HCT116 (cell line): ENCODE measurements around the gene ALDH8A1. TPM values are rescaled to one million over a fixed set of nuclear protein-coding genes. Genes with fewer than 3 reads are reported as not detected.

Experiments
- ATAC-seq: fragments of 200-7000 bp; cut with Tn5 transposase; 2 replicates; pipeline ENCODE4 v1.9.1; 2020; ENCODE audit warnings: mild to moderate bottlenecking, moderate library complexity
- BruUV-seq: library from RNA; stranded (reverse); fragments of 400-500 nt; replicated peaks from 2 replicates; lab custom pipeline; 2021; lab: Mats Ljungman, UMichigan
- CTCF ChIA-PET: fragments of 300-600 bp; sonication (Branson Sonifier 250); formaldehyde crosslinking; loops from one replicate; lab custom pipeline; 2021; ENCODE audit warnings: antibody characterized with exemption; lab: Charles Lee
- POLR2A ChIA-PET: fragments of 300-600, 350-600 bp; sonication (Branson Sonifier 250); formaldehyde crosslinking; loops from one replicate; lab custom pipeline; 2021; ENCODE audit warnings: antibody characterized with exemption; lab: Charles Lee
- RAD21 ChIA-PET, 2 experiments: fragments of 300-600 bp; sonication (Branson Sonifier 250); formaldehyde crosslinking; loops; one replicate each; lab custom pipeline; 2023; ENCODE audit warnings: low total read pairs in 2 of 2; ENCODE audit not compliant: uncharacterized antibody in 2 of 2, unreplicated experiment in 2 of 2, low non-redundant PET in 1 of 2; lab: Charles Lee
- DNase-seq: peaks from one replicate; pipeline ENCODE4 v3.0.0-alpha.2; 2010; ENCODE audit warnings: low read depth, low spot score
- H2AFZ ChIP-seq: fragments of 200-600 bp; shearing (Covaris generic), sonication (generic); 2 replicates; pipeline ENCODE4 v1.6.1; 2017; ENCODE audit warnings: low read depth, mixed run types, mixed read lengths, antibody characterized with exemption, low read length; ENCODE audit not compliant: poor library complexity, severe bottlenecking
- H3K27ac ChIP-seq: 2 replicates; pipeline ENCODE4 v1.5.1; 2012; ENCODE audit warnings: low read depth, low read length
- H3K27me3 ChIP-seq: fragments of 200-600 bp; sonication (generic); 2 replicates; pipeline ENCODE4 v1.6.1; 2016; ENCODE audit warnings: mixed run types, low read length, mixed read lengths; ENCODE audit not compliant: insufficient read depth
- H3K36me3 ChIP-seq, 2 experiments: fragments of 200-500 bp in 1 of 2; fragments of 200-600 bp in 1 of 2; sonication (Bioruptor generic) in 1 of 2; sonication (generic) in 1 of 2; 2 replicates each; pipeline versions ENCODE4 v1.5.1 to v1.6.1; 2014 to 2016; ENCODE audit warnings: low read length in 2 of 2, inconsistent platforms in 1 of 2, mixed read lengths in 1 of 2, mixed run types in 1 of 2; ENCODE audit not compliant: insufficient read depth in 2 of 2, control insufficient read depth in 1 of 2
- H3K4me1 ChIP-seq, 2 experiments: fragments of 200-600 bp in 1 of 2; sonication (generic) in 1 of 2; 2 replicates each; pipeline versions ENCODE4 v1.5.1 to v1.6.1; 2012 to 2017; ENCODE audit warnings: low read length in 2 of 2, inconsistent platforms in 1 of 2, mild to moderate bottlenecking in 1 of 2, mixed read lengths in 1 of 2, mixed run types in 1 of 2, moderate library complexity in 1 of 2; ENCODE audit not compliant: insufficient read depth in 2 of 2, control insufficient read depth in 1 of 2
- H3K4me2 ChIP-seq: fragments of 200-600 bp; sonication (generic); 2 replicates; pipeline ENCODE4 v1.6.1; 2017; ENCODE audit warnings: mixed run types, low read length, mixed read lengths
- H3K4me3 ChIP-seq, 2 experiments: fragments of 200-600 bp in 1 of 2; sonication (generic) in 1 of 2; replicated peaks in 1 of 2; 2 replicates each; pipeline ENCODE4 v1.5.1; 2011 to 2016; ENCODE audit warnings: low read length in 2 of 2, control low read depth in 1 of 2, low read depth in 1 of 2, mild to moderate bottlenecking in 1 of 2, mixed read lengths in 1 of 2, mixed run types in 1 of 2
- H3K79me2 ChIP-seq: fragments of 200-600 bp; sonication (generic); 2 replicates; pipeline ENCODE4 v1.6.1; 2017; ENCODE audit warnings: mild to moderate bottlenecking, mixed run types, low read length, moderate library complexity, mixed read lengths; ENCODE audit not compliant: insufficient read depth
- H3K9ac ChIP-seq: fragments of 200-600 bp; sonication (generic); 2 replicates; pipeline ENCODE4 v1.6.1; 2016; ENCODE audit warnings: low read length, mixed read lengths
- H3K9me2 ChIP-seq: fragments of 200-600 bp; sonication (generic), shearing (Covaris generic); 2 replicates; pipeline ENCODE4 v1.6.1; 2017; ENCODE audit warnings: mixed run types, mild to moderate bottlenecking, moderate library complexity; ENCODE audit not compliant: insufficient read depth
- H3K9me3 ChIP-seq, 2 experiments: fragments of 200-500 bp in 1 of 2; fragments of 200-600 bp in 1 of 2; sonication (Bioruptor generic) in 1 of 2; sonication (generic) in 1 of 2; 2 replicates each; pipeline ENCODE4 v1.6.1; 2014 to 2017; ENCODE audit warnings: low read length in 2 of 2, mixed read lengths in 2 of 2, inconsistent platforms in 1 of 2, low read depth in 1 of 2, mild to moderate bottlenecking in 1 of 2, mixed run types in 1 of 2, moderate library complexity in 1 of 2; ENCODE audit not compliant: control insufficient read depth in 1 of 2, insufficient read depth in 1 of 2
- H4K20me1 ChIP-seq: fragments of 200-600 bp; sonication (generic), shearing (Covaris generic); 2 replicates; pipeline ENCODE4 v1.6.1; 2017; ENCODE audit warnings: mixed run types, mild to moderate bottlenecking, moderate library complexity; ENCODE audit not compliant: insufficient read depth
- CBX3 ChIP-seq: IDR thresholded peaks from 2 replicates; pipeline ENCODE4 v1.6.1; 2012; ENCODE audit warnings: low read depth
- CEBPB ChIP-seq: IDR thresholded peaks from 2 replicates; pipeline ENCODE4 v1.6.1; 2012; ENCODE audit warnings: low read depth
- EGR1 ChIP-seq: IDR thresholded peaks from 2 replicates; pipeline ENCODE4 v1.6.1; 2012; ENCODE audit warnings: low read depth
- FOSL1 ChIP-seq: IDR thresholded peaks from 2 replicates; pipeline ENCODE4 v1.6.1; 2012; ENCODE audit warnings: low read depth
- JUND ChIP-seq: IDR thresholded peaks from 2 replicates; pipeline ENCODE4 v1.6.1; 2012
- POLR2A ChIP-seq: IDR thresholded peaks from 2 replicates; pipeline ENCODE4 v1.7.0; 2011; ENCODE audit warnings: borderline replicate concordance; ENCODE audit not compliant: insufficient read depth, insufficient read length; ENCODE audit errors: extremely low read depth
- POLR2AphosphoS5 ChIP-seq: IDR thresholded peaks from 2 replicates; pipeline ENCODE4 v1.6.1; 2011; ENCODE audit warnings: mild to moderate bottlenecking, low read depth, low read length, moderate library complexity
- SIN3A ChIP-seq: IDR thresholded peaks from 2 replicates; pipeline ENCODE4 v1.6.1; 2012; ENCODE audit warnings: low read depth
- SRF ChIP-seq: IDR thresholded peaks from 2 replicates; pipeline ENCODE4 v1.6.1; 2012; ENCODE audit warnings: low read depth
- ZFX ChIP-seq: fragments of 450-650 bp; IDR thresholded peaks from 2 replicates; pipeline ENCODE4 v1.6.1; 2017
- intact Hi-C: fragments of 100-400 bp; cut with micrococcal nuclease; formaldehyde crosslinking; loops from 2 replicates; pipeline ENCODE4 v1.10.0; 2022
- total RNA-seq: library from RNA; stranded (reverse); gene quantifications from one replicate; pipeline ENCODE4 v1.2.1, GENCODE V29; 2021; ENCODE audit not compliant: unreplicated experiment
- TF ChIP-seq, protein P1 (sequence below): IDR thresholded peaks from 2 replicates; pipeline ENCODE4 v1.6.1; 2012
- TF ChIP-seq, protein P2 (sequence below): IDR thresholded peaks from 2 replicates; pipeline ENCODE4 v1.6.1; 2012
- TF ChIP-seq, protein P3 (sequence below): IDR thresholded peaks from 2 replicates; pipeline ENCODE4 v1.6.1; 2012; ENCODE audit warnings: low read depth

Gene ALDH8A1
- total RNA-seq, 1 experiment from 2014 or later, result 1.4 TPM

DNA sequence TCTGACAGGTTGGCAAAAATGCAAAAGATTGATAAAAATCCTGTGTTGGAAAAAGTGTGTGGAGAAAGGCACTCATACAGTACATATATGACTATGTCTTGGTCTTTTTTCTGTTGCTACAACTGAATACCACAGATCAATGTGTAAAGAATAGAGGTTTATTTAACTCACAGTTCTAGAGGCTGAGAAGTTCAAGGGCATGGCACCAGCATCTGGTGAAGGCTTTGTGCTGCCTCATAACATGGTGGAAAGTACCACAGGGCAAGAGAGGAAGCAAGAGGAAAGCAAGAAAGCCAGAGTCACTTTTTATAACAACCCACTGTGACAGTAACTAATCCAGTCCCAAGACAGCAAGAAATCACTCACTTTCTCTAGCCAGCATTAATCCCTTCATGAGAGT is 57.5 kb downstream of the ALDH8A1 start:
- Histone ChIP-seq H3K27ac (no peak overlapping the region), H3K27me3 (no peaks in the 10 kb centered on the region), H3K79me2 (no peaks in the 10 kb centered on the region), H2AFZ (no peak overlapping the region), H4K20me1 (no peaks in the 10 kb centered on the region), H3K4me1 (no peaks in the 10 kb centered on the region), H3K4me2 (no peak overlapping the region), H3K9me3 (no peaks in the 10 kb centered on the region), H3K36me3 (no peaks in the 10 kb centered on the region), H3K4me3 (no peak overlapping the region), H3K9ac (no peak overlapping the region), H3K9me2 (no peaks in the 10 kb centered on the region)
- ChIA-PET RAD21 (no interaction called here), POLR2A (no interaction called here), CTCF (no interaction called here)
- intact Hi-C loops, result no loop called here
- no peak for DNase-seq
- BruUV-seq, result no TSS peak
- TF ChIP-seq, protein P1, sequence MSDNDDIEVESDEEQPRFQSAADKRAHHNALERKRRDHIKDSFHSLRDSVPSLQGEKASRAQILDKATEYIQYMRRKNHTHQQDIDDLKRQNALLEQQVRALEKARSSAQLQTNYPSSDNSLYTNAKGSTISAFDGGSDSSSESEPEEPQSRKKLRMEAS, result no peak
- TF ChIP-seq SRF (no peak), ZFX (no peak), FOSL1 (no peak), EGR1 (no peak), CBX3 (0 out of 2 replicates have a peak, but pooled peaks have one; percentile 27)
- ATAC-seq, result no peak

DNA sequence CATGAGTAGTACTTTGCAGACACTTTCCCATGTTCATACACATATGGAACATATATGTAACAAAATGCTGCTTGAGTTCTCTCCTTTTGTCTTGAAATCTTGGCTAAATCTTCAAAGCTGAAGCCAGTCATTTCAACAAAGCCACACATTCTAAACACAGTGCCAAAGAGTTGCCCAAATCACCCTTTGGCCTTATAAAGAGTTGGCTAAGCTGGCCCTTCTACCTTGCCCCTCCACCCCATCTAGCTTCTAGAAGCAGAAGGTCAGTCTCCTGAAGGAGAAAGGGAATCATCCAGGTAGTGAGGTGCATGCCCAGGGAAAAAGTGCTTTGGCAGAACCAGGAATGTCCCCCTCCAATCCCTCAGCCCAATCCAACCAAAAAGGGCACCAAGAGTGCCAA is 58.3 kb downstream of the ALDH8A1 start:
- ChIA-PET POLR2A (no interaction called here), CTCF (no interaction called here), RAD21 (no interaction called here)
- Histone ChIP-seq H3K36me3 (no peaks in the 10 kb centered on the region), H3K4me3 (no peak overlapping the region), H3K79me2 (no peaks in the 10 kb centered on the region), H3K4me2 (no peak overlapping the region), H3K27ac (no peak overlapping the region), H3K9me2 (no peaks in the 10 kb centered on the region), H3K27me3 (no peaks in the 10 kb centered on the region), H2AFZ (no peak overlapping the region), H3K9ac (no peak overlapping the region), H4K20me1 (no peaks in the 10 kb centered on the region), H3K4me1 (no peaks in the 10 kb centered on the region), H3K9me3 (no peaks in the 10 kb centered on the region)
- DNase-seq, result no peak
- TF ChIP-seq POLR2AphosphoS5 (no peak), CBX3 (no peak), FOSL1 (no peak), POLR2A (no peak), CEBPB (no peak), JUND (no peak), SIN3A (no peak), EGR1 (no peak), SRF (no peak)
- TF ChIP-seq, protein P2, sequence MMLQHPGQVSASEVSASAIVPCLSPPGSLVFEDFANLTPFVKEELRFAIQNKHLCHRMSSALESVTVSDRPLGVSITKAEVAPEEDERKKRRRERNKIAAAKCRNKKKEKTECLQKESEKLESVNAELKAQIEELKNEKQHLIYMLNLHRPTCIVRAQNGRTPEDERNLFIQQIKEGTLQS, result no peak
- TF ChIP-seq, protein P3, sequence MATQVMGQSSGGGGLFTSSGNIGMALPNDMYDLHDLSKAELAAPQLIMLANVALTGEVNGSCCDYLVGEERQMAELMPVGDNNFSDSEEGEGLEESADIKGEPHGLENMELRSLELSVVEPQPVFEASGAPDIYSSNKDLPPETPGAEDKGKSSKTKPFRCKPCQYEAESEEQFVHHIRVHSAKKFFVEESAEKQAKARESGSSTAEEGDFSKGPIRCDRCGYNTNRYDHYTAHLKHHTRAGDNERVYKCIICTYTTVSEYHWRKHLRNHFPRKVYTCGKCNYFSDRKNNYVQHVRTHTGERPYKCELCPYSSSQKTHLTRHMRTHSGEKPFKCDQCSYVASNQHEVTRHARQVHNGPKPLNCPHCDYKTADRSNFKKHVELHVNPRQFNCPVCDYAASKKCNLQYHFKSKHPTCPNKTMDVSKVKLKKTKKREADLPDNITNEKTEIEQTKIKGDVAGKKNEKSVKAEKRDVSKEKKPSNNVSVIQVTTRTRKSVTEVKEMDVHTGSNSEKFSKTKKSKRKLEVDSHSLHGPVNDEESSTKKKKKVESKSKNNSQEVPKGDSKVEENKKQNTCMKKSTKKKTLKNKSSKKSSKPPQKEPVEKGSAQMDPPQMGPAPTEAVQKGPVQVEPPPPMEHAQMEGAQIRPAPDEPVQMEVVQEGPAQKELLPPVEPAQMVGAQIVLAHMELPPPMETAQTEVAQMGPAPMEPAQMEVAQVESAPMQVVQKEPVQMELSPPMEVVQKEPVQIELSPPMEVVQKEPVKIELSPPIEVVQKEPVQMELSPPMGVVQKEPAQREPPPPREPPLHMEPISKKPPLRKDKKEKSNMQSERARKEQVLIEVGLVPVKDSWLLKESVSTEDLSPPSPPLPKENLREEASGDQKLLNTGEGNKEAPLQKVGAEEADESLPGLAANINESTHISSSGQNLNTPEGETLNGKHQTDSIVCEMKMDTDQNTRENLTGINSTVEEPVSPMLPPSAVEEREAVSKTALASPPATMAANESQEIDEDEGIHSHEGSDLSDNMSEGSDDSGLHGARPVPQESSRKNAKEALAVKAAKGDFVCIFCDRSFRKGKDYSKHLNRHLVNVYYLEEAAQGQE, result no peak
- no peak for ATAC-seq
- BruUV-seq, result no TSS peak
- intact Hi-C loops, result no loop called here
